Raji (cell line): ENCODE results near the gene EFNA2.

Source experiments
- POLR2A ChIP-seq: IDR thresholded peaks from 2 replicates; pipeline ENCODE4 v1.6.1; 2011; ENCODE audit warnings: low read depth, low read length, control low read depth; ENCODE audit not compliant: insufficient read depth

The EFNA2 gene

GRCh38 chr19:1271528-1272422, 13.9 kb upstream of the EFNA2 start:
- peak; percentile 33; the same call in 1 of the 2 replicates for TF ChIP-seq POLR2A

- TF ChIP-seq POLR2A: no peak
Measured at GRCh38 chr19:1272423-1273262, 13.0 kb upstream of the EFNA2 start.

DNA sequence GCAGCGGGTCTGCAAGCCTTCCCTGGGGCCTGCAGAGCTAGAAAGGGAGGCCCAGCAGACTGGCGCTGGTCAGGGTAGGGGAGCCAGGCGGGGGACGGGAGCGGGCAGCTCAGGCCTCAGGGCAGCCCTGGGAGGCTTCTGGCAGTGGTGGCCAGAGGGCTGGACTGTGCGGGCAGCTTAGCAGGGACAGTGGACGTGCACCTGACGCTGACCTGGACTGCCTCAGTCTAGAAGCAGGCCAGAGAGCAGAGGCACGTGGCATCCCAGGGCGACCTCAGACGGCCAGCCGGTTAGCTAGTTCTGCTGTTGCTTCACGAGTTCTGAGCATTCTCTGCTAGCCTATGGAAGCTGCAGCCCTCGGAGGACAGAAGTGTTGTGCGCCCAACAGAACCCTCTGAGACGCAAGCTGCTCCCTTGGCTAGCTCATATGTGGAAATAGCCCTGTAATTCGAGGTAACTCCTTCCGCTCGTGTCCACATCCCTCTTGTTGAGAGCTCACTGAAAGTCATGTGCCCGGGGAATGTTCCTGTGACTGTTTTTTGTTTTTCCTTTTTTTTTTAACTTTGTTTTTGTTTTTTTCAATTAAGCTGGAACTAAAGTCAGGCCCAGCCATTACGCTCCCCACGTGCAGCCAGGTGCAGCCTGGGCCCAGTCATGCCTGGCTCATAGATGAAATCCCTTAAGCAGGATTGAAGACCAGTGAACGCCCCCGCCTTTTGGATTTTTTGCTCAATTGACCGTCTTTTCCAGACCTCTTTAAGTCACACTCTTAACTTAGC, 12.2 kb upstream of the EFNA2 start:
- TF ChIP-seq POLR2A: peak; percentile 43; the same call in 1 of the 2 replicates

GRCh38 chr19:1274081-1274851, 11.4 kb upstream of the EFNA2 start:
- no peak for TF ChIP-seq POLR2A

DNA sequence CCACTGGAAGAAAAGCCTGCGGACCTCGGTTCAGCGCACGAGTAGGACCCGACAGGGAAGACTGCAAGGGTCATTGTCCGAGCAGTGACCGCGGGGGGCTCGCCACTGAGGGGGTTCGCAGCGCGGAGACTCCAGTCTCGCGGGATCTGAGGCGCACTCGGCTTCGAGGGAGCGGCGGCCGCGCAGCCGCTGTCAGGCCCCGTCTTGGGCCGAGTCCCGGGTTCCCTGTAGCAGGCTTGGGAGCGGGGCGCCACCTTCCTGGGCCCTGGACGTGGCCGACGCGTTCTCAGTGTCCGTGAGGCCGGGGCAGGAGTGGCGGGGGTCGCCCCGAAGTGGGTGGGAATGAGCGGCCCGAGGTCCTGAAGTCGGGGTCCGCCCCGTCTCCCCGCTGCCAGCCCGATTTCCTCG, 10.8 kb upstream of the EFNA2 start:
- no peak for TF ChIP-seq POLR2A

DNA sequence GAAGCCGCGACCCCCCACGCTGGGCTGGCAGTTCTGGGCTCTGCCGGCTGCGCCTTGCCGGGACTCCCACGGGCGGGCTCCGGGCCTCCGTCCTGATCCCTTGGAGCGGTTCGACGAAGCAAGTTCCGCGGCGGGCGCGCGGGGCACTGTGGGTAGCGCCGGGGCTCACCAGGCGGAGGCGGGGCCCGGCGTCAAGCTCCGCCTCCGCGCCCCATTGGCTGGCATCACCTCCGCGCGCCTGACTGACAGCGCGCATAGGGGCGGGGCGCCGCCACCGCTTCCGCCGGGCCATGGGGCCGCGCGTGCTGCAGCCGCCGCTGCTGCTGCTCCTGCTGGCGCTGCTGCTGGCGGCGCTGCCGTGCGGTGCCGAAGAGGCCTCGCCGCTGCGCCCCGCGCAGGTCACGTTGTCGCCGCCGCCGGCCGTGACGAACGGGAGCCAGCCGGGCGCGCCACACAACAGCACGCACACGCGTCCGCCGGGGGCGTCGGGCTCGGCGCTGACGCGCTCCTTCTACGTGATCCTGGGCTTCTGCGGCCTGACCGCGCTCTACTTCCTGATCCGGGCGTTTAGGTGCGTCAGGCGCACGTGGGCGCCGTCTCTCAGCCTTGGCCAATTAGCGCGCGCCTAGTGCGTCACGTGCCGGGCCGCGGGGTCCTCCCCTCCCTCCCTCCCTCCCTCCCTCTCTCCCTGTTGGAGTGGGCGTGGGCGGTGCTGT, 10.3 kb upstream of the EFNA2 start, which contains the start of gene FAM174C:
TSS of gene FAM174C (plus strand) at position 271 of the 716 bp plus-strand sequence. CDS start at position 291, 20 bp downstream.
- peak; percentile 95 for TF ChIP-seq POLR2A

DNA sequence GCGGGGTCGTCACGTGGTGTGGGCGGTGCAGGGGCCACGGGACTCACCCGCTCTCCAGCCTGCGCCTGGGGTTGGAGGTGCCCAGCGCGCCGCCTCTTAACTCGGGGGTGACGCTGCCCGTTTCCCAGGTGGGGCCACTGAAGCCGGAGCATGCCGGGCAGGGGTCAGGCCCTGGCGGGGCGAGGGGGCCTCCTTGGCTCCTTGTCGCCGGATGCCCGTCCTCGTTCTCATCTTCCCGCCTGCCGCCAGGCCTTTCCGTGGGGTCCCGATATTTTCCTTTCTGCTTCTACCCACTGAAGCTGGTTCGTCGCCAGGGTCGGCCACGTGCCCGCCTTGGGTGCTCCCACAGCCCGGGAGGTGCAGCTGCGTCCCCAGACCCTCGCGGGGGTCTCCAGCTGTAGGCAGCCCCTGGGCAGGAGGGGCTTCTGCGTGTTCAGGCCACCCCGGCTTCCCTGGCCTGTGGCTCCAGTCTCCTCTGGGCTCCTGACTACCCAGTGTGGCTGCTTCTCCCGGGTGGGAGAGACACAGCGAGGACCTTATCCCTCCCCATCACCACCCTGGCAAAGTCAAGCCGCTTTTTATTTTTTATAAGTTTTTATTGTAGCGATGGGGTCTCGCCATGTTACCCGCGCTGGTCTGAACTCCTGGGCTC, 9.6 kb upstream of the EFNA2 start:
- peak; percentile 77 for TF ChIP-seq POLR2A

- TF ChIP-seq POLR2A: peak; percentile 37
Measured at GRCh38 chr19:1276628-1277022, 9.0 kb upstream of the EFNA2 start.

DNA sequence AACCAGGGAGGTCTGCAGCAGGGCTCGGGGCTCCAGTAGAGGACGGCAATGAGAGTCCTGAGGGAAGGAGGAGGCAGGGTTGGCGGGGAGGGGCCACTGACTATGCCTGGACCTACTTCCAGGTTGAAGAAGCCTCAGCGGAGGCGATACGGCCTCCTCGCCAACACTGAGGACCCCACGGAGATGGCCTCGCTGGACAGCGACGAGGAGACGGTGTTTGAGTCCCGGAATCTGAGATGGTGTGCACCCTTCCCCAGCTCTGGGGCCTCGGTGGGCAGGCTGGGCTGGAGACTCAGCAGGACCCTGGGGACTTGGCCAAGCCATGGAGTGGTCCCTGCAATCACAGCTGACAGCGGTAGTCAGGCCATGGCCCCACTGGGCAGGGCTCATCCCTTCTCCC, 8.6 kb upstream of the EFNA2 start:
- no peak for TF ChIP-seq POLR2A

DNA sequence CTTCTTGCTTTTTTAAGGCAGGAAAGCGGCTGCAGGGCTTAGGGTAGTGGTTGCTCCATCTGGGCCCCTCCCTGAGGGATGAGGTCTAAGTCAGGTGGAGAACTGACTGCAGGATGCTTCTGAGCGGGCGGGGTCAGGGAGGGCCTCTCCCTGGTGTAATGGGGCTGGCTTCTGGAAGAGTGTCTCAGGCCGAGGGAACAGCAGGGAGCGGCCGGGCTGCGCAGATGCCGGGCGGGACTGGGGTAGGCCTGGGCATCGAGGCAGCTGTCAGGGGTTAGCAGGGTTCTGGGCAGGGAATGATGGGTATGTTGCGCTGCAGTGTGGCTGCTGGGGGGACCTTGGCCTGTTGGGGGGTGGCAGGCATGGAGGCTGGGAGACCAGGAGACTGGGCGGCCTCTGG, 7.6 kb upstream of the EFNA2 start:
- TF ChIP-seq POLR2A: 0 out of 2 replicates have a peak, but pooled peaks have one; percentile 18

GRCh38 chr19:1278713-1279660, 6.7 kb upstream of the EFNA2 start:
- no peak for TF ChIP-seq POLR2A

DNA sequence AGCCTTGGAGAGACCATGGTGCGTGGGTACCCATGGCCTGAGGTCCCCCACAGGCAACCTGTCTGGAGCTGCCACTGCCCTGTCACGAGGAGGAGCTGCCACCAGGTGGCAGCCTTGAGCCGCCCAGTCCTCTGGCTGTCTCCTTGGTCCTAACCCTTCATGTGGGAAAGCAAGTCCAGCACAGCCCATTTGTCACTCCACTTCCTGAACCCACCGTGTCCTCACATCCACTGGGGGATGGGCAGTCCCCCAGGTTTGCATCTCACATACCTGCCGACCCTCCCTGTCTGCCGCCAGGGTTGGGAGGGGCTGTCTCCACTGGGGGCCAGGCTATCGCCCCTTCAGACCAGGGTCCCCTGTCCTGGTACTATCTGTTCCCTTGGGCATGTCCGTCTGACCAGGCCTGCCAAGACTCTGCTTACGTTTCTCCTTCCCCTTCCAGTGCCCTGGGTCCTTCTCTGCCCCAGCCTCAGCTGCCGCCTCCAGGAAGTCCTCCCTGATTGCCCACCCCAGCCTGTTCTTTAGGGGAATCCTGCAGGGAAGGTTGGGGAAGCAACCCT, 5.8 kb upstream of the EFNA2 start:
- no peak for TF ChIP-seq POLR2A
